HL-60 (cell line): ENCODE measurements around the gene DBF4B.
"Not testable (repeated sequence)": the region's sequence is repeated elsewhere in the genome, so short reads cannot be mapped to it uniquely, and the experiment has no call there.

ENCODE experiments used
- DNase-seq, 2 experiments: peaks; one replicate each; pipeline ENCODE4 v3.0.0-alpha.2; 2010 to 2020; ENCODE audit warnings: low read depth in 1 of 2, low spot score in 1 of 2
- H3K27ac ChIP-seq: fragments of 250-450 bp; sonication (Bioruptor Pico); replicated peaks from 2 replicates; pipeline ENCODE4 v1.5.1; 2020; ENCODE audit warnings: mild to moderate bottlenecking, moderate library complexity
- H3K27me3 ChIP-seq: fragments of 250-450 bp; sonication (Bioruptor Pico); 2 replicates; pipeline ENCODE4 v1.5.1; 2021; ENCODE audit warnings: mild to moderate bottlenecking, moderate library complexity; ENCODE audit not compliant: insufficient read depth, poor library complexity, severe bottlenecking
- H3K4me3 ChIP-seq: replicated peaks from 2 replicates; pipeline ENCODE4 v1.5.1; 2011; ENCODE audit warnings: mild to moderate bottlenecking, control low read depth, low read length; ENCODE audit not compliant: insufficient read depth
- GABPA ChIP-seq: IDR thresholded peaks from 2 replicates; pipeline ENCODE4 v1.6.1; 2012; ENCODE audit warnings: low read depth
- POLR2AphosphoS5 ChIP-seq: IDR thresholded peaks from 2 replicates; pipeline ENCODE4 v1.6.1; 2012; ENCODE audit warnings: low read depth
- REST ChIP-seq: IDR thresholded peaks from 2 replicates; pipeline ENCODE4 v1.6.1; 2012; ENCODE audit warnings: low read depth; ENCODE audit not compliant: insufficient replicate concordance
- SPI1 ChIP-seq: IDR thresholded peaks from 2 replicates; pipeline ENCODE4 v1.6.1; 2012; ENCODE audit warnings: low read depth, mild to moderate bottlenecking, borderline replicate concordance
- TF ChIP-seq, protein P1 (sequence below): IDR thresholded peaks from one replicate; pipeline ENCODE4 v1.5.1; 2011; ENCODE audit warnings: low read length, control low read depth, inconsistent platforms; ENCODE audit not compliant: insufficient read depth

DBF4B gene

GRCh38 chr17:44719444-44719843 lies 11.0 kb downstream of the DBF4B start:
- Histone ChIP-seq H3K4me3 (no peak overlapping the region), H3K27me3 (no peaks in the 10 kb centered on the region), H3K27ac (no peak overlapping the region)
- DNase-seq = no peak
- TF ChIP-seq REST = no peak

DNA sequence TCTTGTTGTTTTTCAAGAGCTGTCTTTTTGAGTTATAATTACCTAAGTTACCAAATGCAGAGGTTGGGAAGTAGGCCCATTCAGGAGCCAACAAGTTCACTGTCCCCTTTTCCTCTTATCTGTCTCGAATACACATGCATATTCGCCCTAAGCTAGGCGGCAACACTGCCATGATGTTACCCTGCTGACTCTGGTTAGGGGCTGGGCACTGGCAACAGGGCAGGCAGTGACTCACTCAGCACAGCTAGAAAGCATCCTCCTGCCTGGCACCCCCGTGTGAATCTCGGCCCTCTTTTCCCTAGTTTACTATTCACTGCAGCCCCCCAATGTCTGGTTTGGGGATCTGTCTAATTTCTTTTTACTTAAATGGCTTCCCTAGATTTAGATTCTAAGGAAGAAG lies 13.8 kb downstream of the DBF4B start:
- Histone ChIP-seq H3K27ac (no peak overlapping the region), H3K27me3 (no peaks in the 10 kb centered on the region), H3K4me3 (no peak overlapping the region)
- TF ChIP-seq GABPA (no peak), SPI1 (no peak), POLR2AphosphoS5 (no peak), REST (no peak)
- TF ChIP-seq, protein P1, sequence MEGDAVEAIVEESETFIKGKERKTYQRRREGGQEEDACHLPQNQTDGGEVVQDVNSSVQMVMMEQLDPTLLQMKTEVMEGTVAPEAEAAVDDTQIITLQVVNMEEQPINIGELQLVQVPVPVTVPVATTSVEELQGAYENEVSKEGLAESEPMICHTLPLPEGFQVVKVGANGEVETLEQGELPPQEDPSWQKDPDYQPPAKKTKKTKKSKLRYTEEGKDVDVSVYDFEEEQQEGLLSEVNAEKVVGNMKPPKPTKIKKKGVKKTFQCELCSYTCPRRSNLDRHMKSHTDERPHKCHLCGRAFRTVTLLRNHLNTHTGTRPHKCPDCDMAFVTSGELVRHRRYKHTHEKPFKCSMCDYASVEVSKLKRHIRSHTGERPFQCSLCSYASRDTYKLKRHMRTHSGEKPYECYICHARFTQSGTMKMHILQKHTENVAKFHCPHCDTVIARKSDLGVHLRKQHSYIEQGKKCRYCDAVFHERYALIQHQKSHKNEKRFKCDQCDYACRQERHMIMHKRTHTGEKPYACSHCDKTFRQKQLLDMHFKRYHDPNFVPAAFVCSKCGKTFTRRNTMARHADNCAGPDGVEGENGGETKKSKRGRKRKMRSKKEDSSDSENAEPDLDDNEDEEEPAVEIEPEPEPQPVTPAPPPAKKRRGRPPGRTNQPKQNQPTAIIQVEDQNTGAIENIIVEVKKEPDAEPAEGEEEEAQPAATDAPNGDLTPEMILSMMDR = no peak
- no peak for DNase-seq

DNA sequence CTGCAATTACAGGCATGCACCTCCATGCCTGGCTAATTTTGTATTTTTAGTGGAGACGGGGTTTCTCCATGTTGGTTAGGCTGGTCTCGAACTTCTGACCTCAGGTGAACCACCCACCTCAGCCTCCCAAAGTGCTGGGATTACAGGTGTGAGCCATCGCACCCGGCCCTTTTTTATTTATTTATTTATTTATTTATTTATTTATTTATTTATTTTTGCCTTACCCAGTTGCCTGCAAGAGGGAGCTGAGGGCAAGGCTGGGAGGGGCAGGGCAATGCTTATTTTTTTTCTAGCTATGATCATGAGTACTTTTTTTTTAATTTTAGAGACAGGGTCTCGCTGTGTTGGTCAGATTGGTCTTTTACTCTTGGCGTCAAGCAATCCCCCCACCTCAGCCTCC lies 17.7 kb downstream of the DBF4B start:
- not testable (repeated sequence) for DNase-seq, H3K27me3 ChIP-seq, H3K27ac ChIP-seq, H3K4me3 ChIP-seq

DNA sequence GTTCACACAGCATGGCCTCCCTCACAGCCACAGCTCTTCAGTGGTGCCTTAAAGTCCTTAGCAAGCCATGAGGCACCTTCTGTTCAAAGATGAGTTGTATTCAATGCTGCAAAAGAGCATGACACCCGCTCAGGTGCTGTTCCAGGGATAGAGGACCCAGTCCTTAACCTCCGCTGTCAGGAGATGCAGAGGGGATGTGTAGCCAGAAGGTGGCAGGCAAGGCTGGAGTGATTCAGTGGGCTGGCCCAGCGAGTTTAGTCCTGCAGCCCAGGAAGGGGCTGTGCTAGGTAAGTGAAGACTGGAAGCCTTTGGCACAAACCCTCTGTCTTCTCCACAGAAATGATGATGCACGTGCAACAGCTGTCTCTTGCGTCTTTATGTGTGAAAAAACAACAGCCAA lies 25.3 kb downstream of the DBF4B start:
- Histone ChIP-seq H3K4me3 (no peak overlapping the region), H3K27ac (no peak overlapping the region), H3K27me3 (no peaks in the 10 kb centered on the region)
- peak in 1 of 2 experiments; percentile 23 for DNase-seq
- TF ChIP-seq, protein P1 = no peak
- TF ChIP-seq SPI1 = no peak
- TF ChIP-seq GABPA = no peak
- TF ChIP-seq POLR2AphosphoS5 = no peak
- no peak for TF ChIP-seq REST
